Smooth muscle cell (in vitro differentiated cells): ENCODE measurements around the gene MAPRE3. TPM values are rescaled to one million over a fixed set of nuclear protein-coding genes. Genes with fewer than 3 reads are reported as not detected.

Experiments
- DNase-seq: peaks from one replicate; lab custom pipeline; 2025; ENCODE audit not compliant: unreplicated experiment; lab: John Stamatoyannopoulos, UW
- H2AFZ ChIP-seq: fragments of 200-600 bp; sonication (generic); 2 replicates; pipeline ENCODE4 v1.6.0; 2016; ENCODE audit warnings: antibody characterized with exemption, low read depth, mild to moderate bottlenecking
- H3F3A ChIP-seq: fragments of 200-600 bp; sonication (generic); 2 replicates; pipeline ENCODE4 v1.6.0; 2017; ENCODE audit warnings: antibody characterized with exemption, low read depth
- H3K27ac ChIP-seq: fragments of 200-600 bp; sonication (generic); 2 replicates; pipeline ENCODE4 v1.5.1; 2016; ENCODE audit warnings: low read depth, mild to moderate bottlenecking
- H3K27me3 ChIP-seq: fragments of 200-600 bp; sonication (generic); 2 replicates; pipeline ENCODE4 v1.6.1; 2016; ENCODE audit warnings: low read depth, mild to moderate bottlenecking
- H3K36me3 ChIP-seq: fragments of 200-600 bp; sonication (generic); 2 replicates; pipeline ENCODE4 v1.5.1; 2016; ENCODE audit warnings: low read depth
- H3K4me1 ChIP-seq: fragments of 200-600 bp; sonication (generic); 2 replicates; pipeline ENCODE4 v1.5.1; 2016; ENCODE audit warnings: low read depth
- H3K4me2 ChIP-seq: fragments of 200-600 bp; sonication (generic); 2 replicates; pipeline ENCODE4 v1.6.0; 2016; ENCODE audit warnings: mild to moderate bottlenecking
- H3K4me3 ChIP-seq: fragments of 200-600 bp; sonication (generic); 2 replicates; pipeline ENCODE4 v1.5.1; 2016; ENCODE audit warnings: mild to moderate bottlenecking
- H3K79me2 ChIP-seq: fragments of 200-600 bp; sonication (generic); 2 replicates; pipeline ENCODE4 v1.6.0; 2016; ENCODE audit warnings: low read depth, mild to moderate bottlenecking
- H3K9ac ChIP-seq: fragments of 200-600 bp; sonication (generic); 2 replicates; pipeline ENCODE4 v1.6.0; 2016; ENCODE audit warnings: low read depth
- H3K9me3 ChIP-seq: fragments of 200-600 bp; sonication (generic); replicated peaks from 2 replicates; pipeline ENCODE4 v1.5.1; 2016; ENCODE audit warnings: low read depth
- H4K20me1 ChIP-seq: fragments of 200-600 bp; sonication (generic); 2 replicates; pipeline ENCODE4 v1.6.0; 2016; ENCODE audit warnings: low read depth
- WGBS: methylation state at CpG from one replicate; pipeline ENCODE4 v1.1.7; 2016; ENCODE audit warnings: low lambda C conversion rate; 5-methylcytosine and 5-hydroxymethylcytosine counted together
- polyA plus RNA-seq: library from polyadenylated mRNA; unstranded; fragments of >200 nt; fragmentation: Nextera tagmentation; extraction: Ambion mirVana; gene quantifications from 2 replicates; pipeline ENCODE4 v1.2.1, GENCODE V29; 2016
- total RNA-seq: library from RNA; depleted of rRNA; stranded (reverse); fragments of >200 nt; gene quantifications from 2 replicates; pipeline ENCODE4 v1.2.3, GENCODE V29; 2014
- TF ChIP-seq, protein P1 (sequence below): fragments of 200-600 bp; sonication (generic); IDR thresholded peaks from 2 replicates; pipeline ENCODE4 v1.5.1; 2017; ENCODE audit warnings: borderline replicate concordance, mild to moderate bottlenecking, antibody characterized with exemption; ENCODE audit not compliant: insufficient read depth, poor library complexity, severe bottlenecking

The MAPRE3 gene
- total and polyA plus RNA-seq, 2 experiments from 2014 or later, result 12.5 to 30.5 TPM

GRCh38 chr2:27049422-27050280, 79.2 kb downstream of the MAPRE3 start:
- H2AFZ ChIP-seq, result no peak overlapping the region
- H4K20me1 ChIP-seq, result no peaks in the 10 kb centered on the region
- WGBS, result 14% methylated on average over 50 of the region's 52 CpGs
- peaks cover 5% of the 10 kb centered on the region for H3K4me1 ChIP-seq
- no peaks in the 10 kb centered on the region for H3K9me3 ChIP-seq
- H3K4me2 ChIP-seq, result peak overlapping the region; percentile 90
- DNase-seq, result no peak
- H3K27me3 ChIP-seq, result no peaks in the 10 kb centered on the region
- H3K9ac ChIP-seq, result peak overlapping the region; percentile 46
- H3K36me3 ChIP-seq, result no peaks in the 10 kb centered on the region
- peak overlapping the region; percentile 70 for H3K4me3 ChIP-seq
- peak overlapping the region; percentile 70 for H3K27ac ChIP-seq
- H3F3A ChIP-seq, result peaks cover 14% of the 10 kb centered on the region
- TF ChIP-seq, protein P1, sequence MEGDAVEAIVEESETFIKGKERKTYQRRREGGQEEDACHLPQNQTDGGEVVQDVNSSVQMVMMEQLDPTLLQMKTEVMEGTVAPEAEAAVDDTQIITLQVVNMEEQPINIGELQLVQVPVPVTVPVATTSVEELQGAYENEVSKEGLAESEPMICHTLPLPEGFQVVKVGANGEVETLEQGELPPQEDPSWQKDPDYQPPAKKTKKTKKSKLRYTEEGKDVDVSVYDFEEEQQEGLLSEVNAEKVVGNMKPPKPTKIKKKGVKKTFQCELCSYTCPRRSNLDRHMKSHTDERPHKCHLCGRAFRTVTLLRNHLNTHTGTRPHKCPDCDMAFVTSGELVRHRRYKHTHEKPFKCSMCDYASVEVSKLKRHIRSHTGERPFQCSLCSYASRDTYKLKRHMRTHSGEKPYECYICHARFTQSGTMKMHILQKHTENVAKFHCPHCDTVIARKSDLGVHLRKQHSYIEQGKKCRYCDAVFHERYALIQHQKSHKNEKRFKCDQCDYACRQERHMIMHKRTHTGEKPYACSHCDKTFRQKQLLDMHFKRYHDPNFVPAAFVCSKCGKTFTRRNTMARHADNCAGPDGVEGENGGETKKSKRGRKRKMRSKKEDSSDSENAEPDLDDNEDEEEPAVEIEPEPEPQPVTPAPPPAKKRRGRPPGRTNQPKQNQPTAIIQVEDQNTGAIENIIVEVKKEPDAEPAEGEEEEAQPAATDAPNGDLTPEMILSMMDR, result no peak
- no peaks in the 10 kb centered on the region for H3K79me2 ChIP-seq

- DNase-seq, result peak; percentile 58
- peak overlapping the region; percentile 90 for H3K4me2 ChIP-seq
- TF ChIP-seq, protein P1, result no peak
These were observed 80.0 kb downstream of the MAPRE3 start for GRCh38 chr2:27050281-27050995.

DNA sequence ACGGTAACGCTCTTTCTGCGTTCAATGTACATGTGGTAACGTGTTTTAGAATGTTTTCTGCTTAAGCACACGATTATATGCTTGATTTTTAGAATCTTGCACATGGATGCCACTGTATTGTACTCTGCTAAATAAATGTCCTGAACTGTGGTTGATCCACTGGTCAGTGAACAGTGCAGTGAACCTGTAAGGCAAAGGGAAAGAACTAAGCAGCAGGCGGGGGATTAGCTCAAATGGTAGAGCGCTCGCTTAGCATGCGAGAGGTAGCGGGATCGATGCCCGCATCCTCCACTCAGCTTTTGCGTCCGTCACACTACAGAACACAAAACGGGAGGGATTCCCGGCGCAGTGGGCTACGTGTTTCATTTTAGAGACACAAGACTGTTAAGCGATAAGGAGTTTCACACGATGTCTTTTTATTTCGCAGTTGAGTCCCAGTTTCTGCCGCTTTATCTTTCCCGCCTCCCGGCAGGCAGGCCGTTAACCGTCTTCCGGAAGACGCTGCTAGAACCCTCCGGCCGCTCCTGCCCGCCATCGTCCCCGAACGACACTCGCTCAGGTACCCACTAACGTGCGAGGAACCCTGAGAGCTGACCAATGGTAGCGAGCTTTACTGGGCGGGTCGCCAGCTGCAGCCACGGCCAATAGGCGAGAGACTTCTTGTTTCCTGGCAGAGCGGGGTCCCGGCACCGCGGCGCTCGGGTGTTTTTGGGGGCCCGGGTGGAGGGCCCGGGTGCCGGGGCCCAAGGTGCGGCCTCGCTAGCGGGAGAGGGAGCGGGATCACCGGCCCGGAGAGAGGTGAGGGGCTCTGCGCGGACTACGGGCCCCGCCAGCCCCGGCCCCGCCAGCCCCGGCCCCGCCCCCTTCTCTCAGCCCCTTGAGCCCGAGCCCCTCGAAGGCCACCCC, 80.8 kb downstream of the MAPRE3 start, which contains the start of gene AGBL5:
AGBL5 (plus strand) TSS at position 673 of the 906 bp plus-strand sequence. CDS start 1,291 bp downstream, outside the sequence.
- under 1% methylated on average over 59 of the region's 67 CpGs for WGBS
- Histone ChIP-seq H2AFZ (no peak within 1 kb of the TSS), H3K4me2 (peak within 1 kb of the TSS; percentile 90), H3K4me3 (peak within 1 kb of the TSS; percentile 70), H3K9ac (peak within 1 kb of the TSS; percentile 83), H3K4me1 (peaks cover 5% of the 10 kb centered on the region), H3K27me3 (no peaks in the 10 kb centered on the region), H3K27ac (peak within 1 kb of the TSS; percentile 70), H4K20me1 (no peaks in the 10 kb centered on the region), H3K9me3 (no peaks in the 10 kb centered on the region), H3F3A (peaks cover 14% of the 10 kb centered on the region), H3K36me3 (no peaks in the 10 kb centered on the region), H3K79me2 (no peaks in the 10 kb centered on the region)
- peak; percentile 89 for DNase-seq
- TF ChIP-seq, protein P1, result no peak

More at GRCh38 chr2:27050281-27050995, 80.0 kb downstream of the MAPRE3 start:
- H3K4me1 ChIP-seq, result peaks cover 5% of the 10 kb centered on the region
- H3F3A ChIP-seq, result peaks cover 14% of the 10 kb centered on the region
- H3K27me3 ChIP-seq, result no peaks in the 10 kb centered on the region
- WGBS, result under 1% methylated on average over 48 of the region's 48 CpGs
- H3K9ac ChIP-seq, result peak overlapping the region; percentile 46
- H3K9me3 ChIP-seq, result no peaks in the 10 kb centered on the region
- H3K79me2 ChIP-seq, result no peaks in the 10 kb centered on the region
- no peaks in the 10 kb centered on the region for H4K20me1 ChIP-seq
- H3K4me3 ChIP-seq, result peak overlapping the region; percentile 70
- no peak overlapping the region for H2AFZ ChIP-seq
- no peaks in the 10 kb centered on the region for H3K36me3 ChIP-seq
- H3K27ac ChIP-seq, result peak overlapping the region; percentile 70
